ENCODE measurements around the gene GABRG1.

The GABRG1 gene

GRCh38 chr4:45992728-45993127 lies 131.1 kb downstream of the GABRG1 start:
- no peaks in the 10 kb centered on the region for H3K4me1 ChIP-seq (ENCODE audit: control insufficient read depth in 1 of 2, insufficient read depth in 2 of 2, low read length in 2 of 2)
- H3K36me3 ChIP-seq (ENCODE audit: control insufficient read depth in 1 of 2, insufficient read depth in 2 of 2, low read length in 2 of 2), result no peaks in the 10 kb centered on the region
- no peak overlapping the region for H3K9ac ChIP-seq (ENCODE audit: low read depth in 1 of 2, low read length in 2 of 2)
- H3K4me3 ChIP-seq (ENCODE audit: low read depth in 1 of 2, low read length in 2 of 2), result no peak overlapping the region
- no peaks in the 10 kb centered on the region for H3K27me3 ChIP-seq (ENCODE audit: control insufficient read depth in 1 of 2, insufficient read depth in 2 of 2, low read length in 2 of 2)
- H3K27ac ChIP-seq (ENCODE audit: low read depth, low read length), result no peak overlapping the region
- no peaks in the 10 kb centered on the region for H3K9me3 ChIP-seq (ENCODE audit: control insufficient read depth in 1 of 2, low read length in 2 of 2)

- H3K27me3 ChIP-seq (ENCODE audit: control insufficient read depth in 1 of 2, insufficient read depth in 2 of 2, low read length in 2 of 2), result no peaks in the 10 kb centered on the region
- H3K36me3 ChIP-seq (ENCODE audit: control insufficient read depth in 1 of 2, insufficient read depth in 2 of 2, low read length in 2 of 2), result no peaks in the 10 kb centered on the region
- H3K27ac ChIP-seq (ENCODE audit: low read depth, low read length), result no peak overlapping the region
- no peak overlapping the region for H3K4me3 ChIP-seq (ENCODE audit: low read depth in 1 of 2, low read length in 2 of 2)
- H3K4me1 ChIP-seq (ENCODE audit: control insufficient read depth in 1 of 2, insufficient read depth in 2 of 2, low read length in 2 of 2), result no peaks in the 10 kb centered on the region
- no peaks in the 10 kb centered on the region for H3K9me3 ChIP-seq (ENCODE audit: control insufficient read depth in 1 of 2, low read length in 2 of 2)
- H3K9ac ChIP-seq (ENCODE audit: low read depth in 1 of 2, low read length in 2 of 2), result no peak overlapping the region
Observed at GRCh38 chr4:45989775-45990174, 134.1 kb downstream of the GABRG1 start.

- Histone ChIP-seq H3K4me1 (ENCODE audit: control insufficient read depth in 1 of 2, insufficient read depth in 2 of 2, low read length in 2 of 2) (no peaks in the 10 kb centered on the region), H3K9me3 (ENCODE audit: control insufficient read depth in 1 of 2, low read length in 2 of 2) (no peaks in the 10 kb centered on the region), H3K27me3 (ENCODE audit: control insufficient read depth in 1 of 2, insufficient read depth in 2 of 2, low read length in 2 of 2) (no peaks in the 10 kb centered on the region), H3K36me3 (ENCODE audit: control insufficient read depth in 1 of 2, insufficient read depth in 2 of 2, low read length in 2 of 2) (no peaks in the 10 kb centered on the region), H3K27ac (ENCODE audit: low read depth, low read length) (no peak overlapping the region), H3K4me3 (ENCODE audit: low read depth in 1 of 2, low read length in 2 of 2) (no peak overlapping the region), H3K9ac (ENCODE audit: low read depth in 1 of 2, low read length in 2 of 2) (no peak overlapping the region)
Observed at GRCh38 chr4:45987858-45988257, 136.0 kb downstream of the GABRG1 start.

Data from duodenal mucosa (tissue), 2 donors.